Adipocyte (in vitro differentiated cells): ENCODE data around the gene KSR2.
A peak's percentile ranks its signal among the peaks of the same experiment; 100 is the strongest.

Experiments used
- DNase-seq: peaks from one replicate; pipeline ENCODE4 v3.0.0-alpha.2; 2015; ENCODE audit warnings: low read depth
- H3K27me3 ChIP-seq: replicated peaks from 2 replicates; pipeline ENCODE4 v1.7.0; 2013; ENCODE audit warnings: mild to moderate bottlenecking, low read length, moderate library complexity; ENCODE audit not compliant: control insufficient read depth, insufficient read depth
- H3K36me3 ChIP-seq: 2 replicates; pipeline ENCODE4 v1.7.0; 2013; ENCODE audit warnings: low read length, mild to moderate bottlenecking, moderate library complexity; ENCODE audit not compliant: control insufficient read depth, insufficient read depth, severe bottlenecking
- H3K4me1 ChIP-seq: 2 replicates; pipeline ENCODE4 v1.7.0; 2013; ENCODE audit warnings: mild to moderate bottlenecking, low read length, moderate library complexity; ENCODE audit not compliant: control insufficient read depth, insufficient read depth
- H3K4me3 ChIP-seq: 2 replicates; pipeline ENCODE4 v1.7.0; 2013; ENCODE audit warnings: mild to moderate bottlenecking, low read length, moderate library complexity
- H3K9ac ChIP-seq: 2 replicates; pipeline ENCODE4 v1.7.0; 2013; ENCODE audit warnings: mild to moderate bottlenecking, low read length, moderate library complexity
- H3K9me3 ChIP-seq: 2 replicates; pipeline ENCODE4 v1.7.0; 2013; ENCODE audit warnings: mild to moderate bottlenecking, low read length, moderate library complexity; ENCODE audit not compliant: control insufficient read depth

KSR2 gene

GRCh38 chr12:117603316-117604113, 365.3 kb downstream of the KSR2 start:
- Histone ChIP-seq H3K9me3 (no peaks in the 10 kb centered on the region), H3K4me3 (no peak overlapping the region), H3K4me1 (no peaks in the 10 kb centered on the region), H3K36me3 (no peaks in the 10 kb centered on the region), H3K9ac (no peak overlapping the region), H3K27me3 (peaks cover 25% of the 10 kb centered on the region)
- no peak for DNase-seq

GRCh38 chr12:117599849-117600248, 368.9 kb downstream of the KSR2 start:
- H3K36me3 ChIP-seq: no peaks in the 10 kb centered on the region
- H3K9ac ChIP-seq: no peak overlapping the region
- peaks cover 18% of the 10 kb centered on the region for H3K27me3 ChIP-seq
- no peaks in the 10 kb centered on the region for H3K4me1 ChIP-seq
- H3K4me3 ChIP-seq: no peak overlapping the region
- no peak for DNase-seq
- peaks cover 3% of the 10 kb centered on the region for H3K9me3 ChIP-seq

GRCh38 chr12:117596968-117597367, 371.8 kb downstream of the KSR2 start:
- Histone ChIP-seq H3K27me3 (peaks cover 31% of the 10 kb centered on the region), H3K4me3 (no peak overlapping the region), H3K9ac (no peak overlapping the region), H3K36me3 (no peaks in the 10 kb centered on the region), H3K4me1 (no peaks in the 10 kb centered on the region), H3K9me3 (peaks cover 3% of the 10 kb centered on the region)
- DNase-seq: no peak

- Histone ChIP-seq H3K9ac (no peak overlapping the region), H3K4me3 (no peak overlapping the region), H3K36me3 (no peaks in the 10 kb centered on the region), H3K9me3 (peaks cover 8% of the 10 kb centered on the region), H3K4me1 (no peaks in the 10 kb centered on the region), H3K27me3 (peaks cover 35% of the 10 kb centered on the region)
- no peak for DNase-seq
Measured at GRCh38 chr12:117595751-117596150, 373.0 kb downstream of the KSR2 start.

GRCh38 chr12:117594481-117594880, 374.3 kb downstream of the KSR2 start:
- peaks cover 15% of the 10 kb centered on the region for H3K9me3 ChIP-seq
- DNase-seq: no peak

GRCh38 chr12:117593815-117594400, 374.9 kb downstream of the KSR2 start:
- no peak overlapping the region for H3K9ac ChIP-seq
- H3K27me3 ChIP-seq: peaks cover 32% of the 10 kb centered on the region
- no peak overlapping the region for H3K4me3 ChIP-seq
- H3K36me3 ChIP-seq: no peaks in the 10 kb centered on the region
- no peak for DNase-seq
- H3K4me1 ChIP-seq: no peaks in the 10 kb centered on the region
- H3K9me3 ChIP-seq: peaks cover 15% of the 10 kb centered on the region

More at GRCh38 chr12:117594481-117594880, 374.3 kb downstream of the KSR2 start:
- no peaks in the 10 kb centered on the region for H3K36me3 ChIP-seq
- H3K4me3 ChIP-seq: no peak overlapping the region
- H3K4me1 ChIP-seq: no peaks in the 10 kb centered on the region
- peaks cover 38% of the 10 kb centered on the region for H3K27me3 ChIP-seq
- no peak overlapping the region for H3K9ac ChIP-seq

GRCh38 chr12:117592588-117593305, 376.0 kb downstream of the KSR2 start:
- Histone ChIP-seq H3K4me1 (no peaks in the 10 kb centered on the region), H3K9me3 (peaks cover 15% of the 10 kb centered on the region), H3K4me3 (no peak overlapping the region), H3K27me3 (peaks cover 29% of the 10 kb centered on the region), H3K36me3 (no peaks in the 10 kb centered on the region), H3K9ac (no peak overlapping the region)
- DNase-seq: no peak

- Histone ChIP-seq H3K36me3 (no peaks in the 10 kb centered on the region), H3K4me3 (no peak overlapping the region)
- no peak for DNase-seq
Measured at GRCh38 chr12:117590999-117591398, 377.8 kb downstream of the KSR2 start.

GRCh38 chr12:117590386-117590785, 378.4 kb downstream of the KSR2 start:
- H3K36me3 ChIP-seq: no peaks in the 10 kb centered on the region
- H3K4me3 ChIP-seq: no peak overlapping the region
- no peak overlapping the region for H3K9ac ChIP-seq
- no peak for DNase-seq
- peaks cover 29% of the 10 kb centered on the region for H3K27me3 ChIP-seq
- no peaks in the 10 kb centered on the region for H3K4me1 ChIP-seq
- peaks cover 12% of the 10 kb centered on the region for H3K9me3 ChIP-seq

More at GRCh38 chr12:117590999-117591398, 377.8 kb downstream of the KSR2 start:
- no peak overlapping the region for H3K9ac ChIP-seq
- H3K4me1 ChIP-seq: no peaks in the 10 kb centered on the region
- H3K9me3 ChIP-seq: peaks cover 12% of the 10 kb centered on the region
- peaks cover 23% of the 10 kb centered on the region for H3K27me3 ChIP-seq

- H3K27me3 ChIP-seq: peaks cover 37% of the 10 kb centered on the region
- no peak overlapping the region for H3K9ac ChIP-seq
- H3K9me3 ChIP-seq: peaks cover 12% of the 10 kb centered on the region
- no peak overlapping the region for H3K4me3 ChIP-seq
- DNase-seq: no peak
- H3K36me3 ChIP-seq: no peaks in the 10 kb centered on the region
- H3K4me1 ChIP-seq: no peaks in the 10 kb centered on the region
Measured at GRCh38 chr12:117589021-117589420, 379.8 kb downstream of the KSR2 start.

- H3K27me3 ChIP-seq: peaks cover 37% of the 10 kb centered on the region
- peaks cover 12% of the 10 kb centered on the region for H3K9me3 ChIP-seq
- H3K4me1 ChIP-seq: no peaks in the 10 kb centered on the region
- no peaks in the 10 kb centered on the region for H3K36me3 ChIP-seq
- H3K4me3 ChIP-seq: no peak overlapping the region
- no peak overlapping the region for H3K9ac ChIP-seq
- DNase-seq: peak; percentile 3
Measured at GRCh38 chr12:117587631-117588287, 381.0 kb downstream of the KSR2 start.
